K562 (cell line): ENCODE data around the gene SLC39A13. TPM values are rescaled to one million over a fixed set of nuclear protein-coding genes. Genes with fewer than 3 reads are reported as not detected.

Source experiments
- BRD4 ChIP-seq: fragments of 200-600 bp; sonication (generic); IDR thresholded peaks from 2 replicates; pipeline ENCODE4 v1.6.1; 2017; ENCODE audit warnings: inconsistent platforms
- CTCFL ChIP-seq: IDR thresholded peaks from 2 replicates; pipeline ENCODE4 v1.6.1; 2011; ENCODE audit warnings: borderline replicate concordance, low read depth, mild to moderate bottlenecking, moderate library complexity, low read length; ENCODE audit not compliant: insufficient read depth, poor library complexity, severe bottlenecking
- ERF ChIP-seq: fragments of 450-650 bp; formaldehyde crosslinking; IDR thresholded peaks from 2 replicates; pipeline ENCODE4 v1.4.0; 2020; ENCODE audit warnings: mild to moderate bottlenecking, mixed read lengths
- HES1 ChIP-seq: fragments of 450-650 bp; IDR thresholded peaks from 2 replicates; pipeline ENCODE4 v1.6.1; 2016; ENCODE audit warnings: low read depth, mild to moderate bottlenecking, moderate library complexity
- HMGN3 ChIP-seq: IDR thresholded peaks from 2 replicates; pipeline ENCODE4 v1.6.1; 2011; ENCODE audit warnings: borderline replicate concordance, low read depth, mild to moderate bottlenecking, mixed read lengths, low read length; ENCODE audit not compliant: insufficient read length; ENCODE audit errors: extremely low read depth
- NONO ChIP-seq, 2 experiments: fragments of 200-400 bp in 1 of 2; fragments of 450-650 bp in 1 of 2; formaldehyde crosslinking in 1 of 2; IDR thresholded peaks; 2 replicates each; pipeline ENCODE4 v1.6.1; 2017; ENCODE audit warnings: low read depth in 2 of 2, mild to moderate bottlenecking in 2 of 2, moderate library complexity in 2 of 2, low read length in 1 of 2
- POLR2B ChIP-seq: fragments of 450-650 bp; IDR thresholded peaks from 2 replicates; pipeline ENCODE4 v1.6.1; 2018; ENCODE audit warnings: low read depth; ENCODE audit not compliant: partially characterized antibody
- SNIP1 ChIP-seq: fragments of 450-650 bp; IDR thresholded peaks from 2 replicates; pipeline ENCODE4 v1.7.1; 2017; ENCODE audit warnings: low read depth, mild to moderate bottlenecking
- ZBTB12 ChIP-seq: fragments of 250-450 bp; sonication (Bioruptor Pico); IDR thresholded peaks from 2 replicates; pipeline ENCODE4 v1.4.0; 2020
- polyA plus RNA-seq, 8 experiments: library from polyadenylated mRNA; depleted of rRNA in 4 of 8; stranded (reverse) in 5 of 8; unstranded in 3 of 8; fragments of >200 nt; fragmentation: Nextera tagmentation in 2 of 8; fragmentation: Illumina TruSeq in 1 of 8; extraction: Ambion mirVana in 2 of 8; extraction: Trizol in 1 of 8; gene quantifications; 2 replicates each; pipeline versions ENCODE4 v1.2.1 to v1.2.3, GENCODE V29; 2011 to 2014; ENCODE audit warnings: inconsistent platforms in 1 of 8, missing spikeins in 1 of 8
- total RNA-seq, 7 experiments: library from RNA; depleted of rRNA in 6 of 7; stranded (reverse); fragments of >200 nt in 6 of 7; fragmentation: Illumina TruSeq in 2 of 7; extraction: Trizol in 2 of 7; gene quantifications; 2 replicates each; pipeline versions ENCODE4 v1.2.1 to v1.2.3, GENCODE V29; 2011 to 2021; ENCODE audit warnings: low replicate concordance in 1 of 7
- TF ChIP-seq, protein P1 (sequence below): fragments of 450-650 bp; IDR thresholded peaks from 2 replicates; pipeline ENCODE4 v1.6.1; 2016; ENCODE audit warnings: mild to moderate bottlenecking, moderate library complexity

SLC39A13 gene
- total and polyA plus RNA-seq, 9 of the 15 experiments (the other 6 are each of a cell fraction or from before 2014, with no cell fraction given), result 0.17 to 15.9 (median 3.2) TPM

GRCh38 chr11:47378010-47378835 lies 30.2 kb upstream of the SLC39A13 start, which contains the start of gene SPI1 (continued):
- no peak for TF ChIP-seq CTCFL
- TF ChIP-seq, protein P1, sequence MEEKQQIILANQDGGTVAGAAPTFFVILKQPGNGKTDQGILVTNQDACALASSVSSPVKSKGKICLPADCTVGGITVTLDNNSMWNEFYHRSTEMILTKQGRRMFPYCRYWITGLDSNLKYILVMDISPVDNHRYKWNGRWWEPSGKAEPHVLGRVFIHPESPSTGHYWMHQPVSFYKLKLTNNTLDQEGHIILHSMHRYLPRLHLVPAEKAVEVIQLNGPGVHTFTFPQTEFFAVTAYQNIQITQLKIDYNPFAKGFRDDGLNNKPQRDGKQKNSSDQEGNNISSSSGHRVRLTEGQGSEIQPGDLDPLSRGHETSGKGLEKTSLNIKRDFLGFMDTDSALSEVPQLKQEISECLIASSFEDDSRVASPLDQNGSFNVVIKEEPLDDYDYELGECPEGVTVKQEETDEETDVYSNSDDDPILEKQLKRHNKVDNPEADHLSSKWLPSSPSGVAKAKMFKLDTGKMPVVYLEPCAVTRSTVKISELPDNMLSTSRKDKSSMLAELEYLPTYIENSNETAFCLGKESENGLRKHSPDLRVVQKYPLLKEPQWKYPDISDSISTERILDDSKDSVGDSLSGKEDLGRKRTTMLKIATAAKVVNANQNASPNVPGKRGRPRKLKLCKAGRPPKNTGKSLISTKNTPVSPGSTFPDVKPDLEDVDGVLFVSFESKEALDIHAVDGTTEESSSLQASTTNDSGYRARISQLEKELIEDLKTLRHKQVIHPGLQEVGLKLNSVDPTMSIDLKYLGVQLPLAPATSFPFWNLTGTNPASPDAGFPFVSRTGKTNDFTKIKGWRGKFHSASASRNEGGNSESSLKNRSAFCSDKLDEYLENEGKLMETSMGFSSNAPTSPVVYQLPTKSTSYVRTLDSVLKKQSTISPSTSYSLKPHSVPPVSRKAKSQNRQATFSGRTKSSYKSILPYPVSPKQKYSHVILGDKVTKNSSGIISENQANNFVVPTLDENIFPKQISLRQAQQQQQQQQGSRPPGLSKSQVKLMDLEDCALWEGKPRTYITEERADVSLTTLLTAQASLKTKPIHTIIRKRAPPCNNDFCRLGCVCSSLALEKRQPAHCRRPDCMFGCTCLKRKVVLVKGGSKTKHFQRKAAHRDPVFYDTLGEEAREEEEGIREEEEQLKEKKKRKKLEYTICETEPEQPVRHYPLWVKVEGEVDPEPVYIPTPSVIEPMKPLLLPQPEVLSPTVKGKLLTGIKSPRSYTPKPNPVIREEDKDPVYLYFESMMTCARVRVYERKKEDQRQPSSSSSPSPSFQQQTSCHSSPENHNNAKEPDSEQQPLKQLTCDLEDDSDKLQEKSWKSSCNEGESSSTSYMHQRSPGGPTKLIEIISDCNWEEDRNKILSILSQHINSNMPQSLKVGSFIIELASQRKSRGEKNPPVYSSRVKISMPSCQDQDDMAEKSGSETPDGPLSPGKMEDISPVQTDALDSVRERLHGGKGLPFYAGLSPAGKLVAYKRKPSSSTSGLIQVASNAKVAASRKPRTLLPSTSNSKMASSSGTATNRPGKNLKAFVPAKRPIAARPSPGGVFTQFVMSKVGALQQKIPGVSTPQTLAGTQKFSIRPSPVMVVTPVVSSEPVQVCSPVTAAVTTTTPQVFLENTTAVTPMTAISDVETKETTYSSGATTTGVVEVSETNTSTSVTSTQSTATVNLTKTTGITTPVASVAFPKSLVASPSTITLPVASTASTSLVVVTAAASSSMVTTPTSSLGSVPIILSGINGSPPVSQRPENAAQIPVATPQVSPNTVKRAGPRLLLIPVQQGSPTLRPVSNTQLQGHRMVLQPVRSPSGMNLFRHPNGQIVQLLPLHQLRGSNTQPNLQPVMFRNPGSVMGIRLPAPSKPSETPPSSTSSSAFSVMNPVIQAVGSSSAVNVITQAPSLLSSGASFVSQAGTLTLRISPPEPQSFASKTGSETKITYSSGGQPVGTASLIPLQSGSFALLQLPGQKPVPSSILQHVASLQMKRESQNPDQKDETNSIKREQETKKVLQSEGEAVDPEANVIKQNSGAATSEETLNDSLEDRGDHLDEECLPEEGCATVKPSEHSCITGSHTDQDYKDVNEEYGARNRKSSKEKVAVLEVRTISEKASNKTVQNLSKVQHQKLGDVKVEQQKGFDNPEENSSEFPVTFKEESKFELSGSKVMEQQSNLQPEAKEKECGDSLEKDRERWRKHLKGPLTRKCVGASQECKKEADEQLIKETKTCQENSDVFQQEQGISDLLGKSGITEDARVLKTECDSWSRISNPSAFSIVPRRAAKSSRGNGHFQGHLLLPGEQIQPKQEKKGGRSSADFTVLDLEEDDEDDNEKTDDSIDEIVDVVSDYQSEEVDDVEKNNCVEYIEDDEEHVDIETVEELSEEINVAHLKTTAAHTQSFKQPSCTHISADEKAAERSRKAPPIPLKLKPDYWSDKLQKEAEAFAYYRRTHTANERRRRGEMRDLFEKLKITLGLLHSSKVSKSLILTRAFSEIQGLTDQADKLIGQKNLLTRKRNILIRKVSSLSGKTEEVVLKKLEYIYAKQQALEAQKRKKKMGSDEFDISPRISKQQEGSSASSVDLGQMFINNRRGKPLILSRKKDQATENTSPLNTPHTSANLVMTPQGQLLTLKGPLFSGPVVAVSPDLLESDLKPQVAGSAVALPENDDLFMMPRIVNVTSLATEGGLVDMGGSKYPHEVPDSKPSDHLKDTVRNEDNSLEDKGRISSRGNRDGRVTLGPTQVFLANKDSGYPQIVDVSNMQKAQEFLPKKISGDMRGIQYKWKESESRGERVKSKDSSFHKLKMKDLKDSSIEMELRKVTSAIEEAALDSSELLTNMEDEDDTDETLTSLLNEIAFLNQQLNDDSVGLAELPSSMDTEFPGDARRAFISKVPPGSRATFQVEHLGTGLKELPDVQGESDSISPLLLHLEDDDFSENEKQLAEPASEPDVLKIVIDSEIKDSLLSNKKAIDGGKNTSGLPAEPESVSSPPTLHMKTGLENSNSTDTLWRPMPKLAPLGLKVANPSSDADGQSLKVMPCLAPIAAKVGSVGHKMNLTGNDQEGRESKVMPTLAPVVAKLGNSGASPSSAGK, result peak; percentile 68
- peak; percentile 97 for TF ChIP-seq HMGN3
- 0 out of 2 replicates have a peak, but pooled peaks have one; percentile 31 for TF ChIP-seq ZBTB12 (CRISPR knock-in tag)
- peak; percentile 82 for TF ChIP-seq POLR2B
- peak; percentile 69; the same call in 1 of the 2 replicates for TF ChIP-seq BRD4
- TF ChIP-seq HES1, result peak; percentile 77
- TF ChIP-seq ERF (CRISPR knock-in tag), result peak; percentile 9
- TF ChIP-seq SNIP1, result no peak
- TF ChIP-seq NONO (IDR thresholded peaks at IDR 0.05; ENCODE audit: low read depth in 2 of 2, low read length in 1 of 2), result peak in 1 of 2 experiments; percentile 81; a peak in 2 of 4 replicates
